ENCODE data around the gene PUS10. TPM values are rescaled to one million over a fixed set of nuclear protein-coding genes. Genes with fewer than 3 reads are reported as not detected.

PUS10 gene
- total and polyA plus RNA-seq, 2 of the 13 experiments (the other 11 are each of a cell fraction or from before 2014, with no cell fraction given), result 41.4 to 44.3 TPM

DNA sequence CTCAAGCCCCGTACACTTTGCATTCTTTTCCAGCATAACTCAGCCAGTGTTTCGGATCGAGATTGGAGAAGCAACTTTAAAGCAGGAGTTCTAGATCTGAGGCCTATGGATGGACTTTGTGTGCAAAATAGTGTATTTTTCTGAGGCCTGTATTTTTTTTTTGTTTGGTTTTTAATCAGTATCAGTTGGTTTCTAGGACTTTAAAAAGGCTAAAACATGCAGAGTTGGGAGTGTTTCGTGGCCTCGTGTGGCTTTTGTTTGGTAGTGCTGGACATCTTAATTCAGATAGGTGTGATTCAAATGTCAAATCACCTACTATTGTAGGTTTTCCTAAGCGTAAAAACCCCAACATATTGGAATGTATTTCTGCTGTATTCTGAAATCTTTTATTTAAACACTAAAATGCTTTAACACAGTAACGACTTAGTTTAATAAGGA lies 282 bp upstream of the PUS10 start (continued):
- TF ChIP-seq, protein P1, sequence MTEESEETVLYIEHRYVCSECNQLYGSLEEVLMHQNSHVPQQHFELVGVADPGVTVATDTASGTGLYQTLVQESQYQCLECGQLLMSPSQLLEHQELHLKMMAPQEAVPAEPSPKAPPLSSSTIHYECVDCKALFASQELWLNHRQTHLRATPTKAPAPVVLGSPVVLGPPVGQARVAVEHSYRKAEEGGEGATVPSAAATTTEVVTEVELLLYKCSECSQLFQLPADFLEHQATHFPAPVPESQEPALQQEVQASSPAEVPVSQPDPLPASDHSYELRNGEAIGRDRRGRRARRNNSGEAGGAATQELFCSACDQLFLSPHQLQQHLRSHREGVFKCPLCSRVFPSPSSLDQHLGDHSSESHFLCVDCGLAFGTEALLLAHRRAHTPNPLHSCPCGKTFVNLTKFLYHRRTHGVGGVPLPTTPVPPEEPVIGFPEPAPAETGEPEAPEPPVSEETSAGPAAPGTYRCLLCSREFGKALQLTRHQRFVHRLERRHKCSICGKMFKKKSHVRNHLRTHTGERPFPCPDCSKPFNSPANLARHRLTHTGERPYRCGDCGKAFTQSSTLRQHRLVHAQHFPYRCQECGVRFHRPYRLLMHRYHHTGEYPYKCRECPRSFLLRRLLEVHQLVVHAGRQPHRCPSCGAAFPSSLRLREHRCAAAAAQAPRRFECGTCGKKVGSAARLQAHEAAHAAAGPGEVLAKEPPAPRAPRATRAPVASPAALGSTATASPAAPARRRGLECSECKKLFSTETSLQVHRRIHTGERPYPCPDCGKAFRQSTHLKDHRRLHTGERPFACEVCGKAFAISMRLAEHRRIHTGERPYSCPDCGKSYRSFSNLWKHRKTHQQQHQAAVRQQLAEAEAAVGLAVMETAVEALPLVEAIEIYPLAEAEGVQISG (CRISPR knock-in tag; IDR thresholded peaks at IDR 0.05), result no peak
- TF ChIP-seq ZSCAN9 (CRISPR knock-in tag; IDR thresholded peaks at IDR 0.05; ENCODE audit: borderline replicate concordance) (no peak; the same call in 1 of the 2 replicates), MXI1 (IDR thresholded peaks at IDR 0.05; ENCODE audit: borderline replicate concordance, low read depth, low read length) (no peak), STAT5B (CRISPR knock-in tag; IDR thresholded peaks at IDR 0.05) (0 out of 2 replicates have a peak, but pooled peaks have one; percentile 49), KAT7 (CRISPR knock-in tag; IDR thresholded peaks at IDR 0.05; ENCODE audit: borderline replicate concordance) (no peak), TCF12 (IDR thresholded peaks at IDR 0.05) (no peak), TCF12 (CRISPR knock-in tag; IDR thresholded peaks at IDR 0.05) (no peak), CBX2 (IDR thresholded peaks at IDR 0.05; ENCODE audit: low read depth, low read length) (no peak), CBX2 (CRISPR knock-in tag; IDR thresholded peaks at IDR 0.05; ENCODE audit: low read depth) (no peak), ZNF12 (CRISPR knock-in tag; IDR thresholded peaks at IDR 0.05) (no peak), HNF4A (CRISPR knock-in tag; IDR thresholded peaks at IDR 0.05) (no peak), KAT2B (IDR thresholded peaks at IDR 0.05; ENCODE audit: borderline replicate concordance, low read depth, low read length) (no peak), ASH2L (IDR thresholded peaks at IDR 0.05; ENCODE audit: insufficient read length, low read depth, low read length) (peak; percentile 88), PPARG (CRISPR knock-in tag; conservative IDR thresholded peaks at IDR 0.05) (no peak; the same call in 1 of the 2 replicates), ZNF292 (CRISPR knock-in tag; IDR thresholded peaks at IDR 0.05; ENCODE audit: borderline replicate concordance, low read depth) (no peak; the same call in 1 of the 2 replicates), ZNF446 (CRISPR knock-in tag; IDR thresholded peaks at IDR 0.05) (no peak), MTA3 (CRISPR knock-in tag; IDR thresholded peaks at IDR 0.05) (no peak), PHF5A (CRISPR knock-in tag; IDR thresholded peaks at IDR 0.05; ENCODE audit: low read depth, unreplicated experiment) (peak; percentile 81), NFKB2 (CRISPR knock-in tag; IDR thresholded peaks at IDR 0.05; ENCODE audit: borderline replicate concordance) (no peak; the same call in 1 of the 2 replicates), ZNF589 (CRISPR knock-in tag; conservative IDR thresholded peaks at IDR 0.05) (no peak), FOSL1 (CRISPR knock-in tag; IDR thresholded peaks at IDR 0.05; ENCODE audit: borderline replicate concordance) (peak; percentile 30; the same call in 1 of the 2 replicates)
- TF ChIP-seq, protein P2, sequence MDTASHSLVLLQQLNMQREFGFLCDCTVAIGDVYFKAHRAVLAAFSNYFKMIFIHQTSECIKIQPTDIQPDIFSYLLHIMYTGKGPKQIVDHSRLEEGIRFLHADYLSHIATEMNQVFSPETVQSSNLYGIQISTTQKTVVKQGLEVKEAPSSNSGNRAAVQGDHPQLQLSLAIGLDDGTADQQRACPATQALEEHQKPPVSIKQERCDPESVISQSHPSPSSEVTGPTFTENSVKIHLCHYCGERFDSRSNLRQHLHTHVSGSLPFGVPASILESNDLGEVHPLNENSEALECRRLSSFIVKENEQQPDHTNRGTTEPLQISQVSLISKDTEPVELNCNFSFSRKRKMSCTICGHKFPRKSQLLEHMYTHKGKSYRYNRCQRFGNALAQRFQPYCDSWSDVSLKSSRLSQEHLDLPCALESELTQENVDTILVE (CRISPR knock-in tag; IDR thresholded peaks at IDR 0.05), result 0 out of 2 replicates have a peak, but pooled peaks have one; percentile 67
- TF ChIP-seq, protein P3, sequence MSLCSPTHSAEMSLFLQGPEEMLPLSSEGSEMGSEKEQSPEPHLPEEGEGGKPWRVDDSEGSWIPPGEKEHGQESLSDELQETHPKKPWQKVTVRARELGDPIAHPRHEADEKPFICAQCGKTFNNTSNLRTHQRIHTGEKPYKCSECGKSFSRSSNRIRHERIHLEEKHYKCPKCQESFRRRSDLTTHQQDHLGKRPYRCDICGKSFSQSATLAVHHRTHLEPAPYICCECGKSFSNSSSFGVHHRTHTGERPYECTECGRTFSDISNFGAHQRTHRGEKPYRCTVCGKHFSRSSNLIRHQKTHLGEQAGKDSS (CRISPR knock-in tag; IDR thresholded peaks at IDR 0.05; ENCODE audit: borderline replicate concordance, low read depth), result 0 out of 2 replicates have a peak, but pooled peaks have one; percentile 82
- TF ChIP-seq, protein P4, sequence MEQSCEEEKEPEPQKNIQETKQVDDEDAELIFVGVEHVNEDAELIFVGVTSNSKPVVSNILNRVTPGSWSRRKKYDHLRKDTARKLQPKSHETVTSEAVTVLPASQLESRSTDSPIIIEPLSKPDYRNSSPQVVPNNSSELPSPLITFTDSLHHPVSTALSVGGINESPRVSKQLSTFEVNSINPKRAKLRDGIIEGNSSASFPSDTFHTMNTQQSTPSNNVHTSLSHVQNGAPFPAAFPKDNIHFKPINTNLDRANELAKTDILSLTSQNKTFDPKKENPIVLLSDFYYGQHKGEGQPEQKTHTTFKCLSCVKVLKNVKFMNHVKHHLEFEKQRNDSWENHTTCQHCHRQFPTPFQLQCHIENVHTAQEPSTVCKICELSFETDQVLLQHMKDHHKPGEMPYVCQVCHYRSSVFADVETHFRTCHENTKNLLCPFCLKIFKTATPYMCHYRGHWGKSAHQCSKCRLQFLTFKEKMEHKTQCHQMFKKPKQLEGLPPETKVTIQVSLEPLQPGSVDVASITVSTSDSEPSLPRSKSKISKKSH (CRISPR knock-in tag; IDR thresholded peaks at IDR 0.05; ENCODE audit: borderline replicate concordance), result no peak
- TF ChIP-seq, protein P5, sequence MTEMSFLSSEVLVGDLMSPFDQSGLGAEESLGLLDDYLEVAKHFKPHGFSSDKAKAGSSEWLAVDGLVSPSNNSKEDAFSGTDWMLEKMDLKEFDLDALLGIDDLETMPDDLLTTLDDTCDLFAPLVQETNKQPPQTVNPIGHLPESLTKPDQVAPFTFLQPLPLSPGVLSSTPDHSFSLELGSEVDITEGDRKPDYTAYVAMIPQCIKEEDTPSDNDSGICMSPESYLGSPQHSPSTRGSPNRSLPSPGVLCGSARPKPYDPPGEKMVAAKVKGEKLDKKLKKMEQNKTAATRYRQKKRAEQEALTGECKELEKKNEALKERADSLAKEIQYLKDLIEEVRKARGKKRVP (CRISPR knock-in tag; IDR thresholded peaks at IDR 0.05), result no peak

All from HepG2 (cell line).